ENCODE measurements around the gene MBD4. TPM values are rescaled to one million over a fixed set of nuclear protein-coding genes. Genes with fewer than 3 reads are reported as not detected.

MBD4 gene
- total and polyA plus RNA-seq, 5 donors from 2014 or later = 37.0 to 46.7 (median 43.6) TPM

- H3K4me1 ChIP-seq (ENCODE audit: control insufficient read depth, insufficient read depth, low read length, poor library complexity, severe bottlenecking) = peaks cover 12% of the 10 kb centered on the region
- H3K9me3 Mint-ChIP-seq = peaks cover 0 to 1% (median 0%) of the 10 kb centered on the region in 7 donors
- no peak overlapping the region for H3K4me3 ChIP-seq (ENCODE audit: low read depth, low read length)
- DNase-seq = no peak
- no peak for ATAC-seq (ENCODE audit: low read depth in 2 of 2)
- H3K27me3 ChIP-seq (ENCODE audit: control insufficient read depth, insufficient read depth, low read length) = no peaks in the 10 kb centered on the region
- H3K27ac ChIP-seq (ENCODE audit: insufficient read depth, low read length, poor library complexity, severe bottlenecking) = peak overlapping the region; percentile 66
- peaks cover 22% of the 10 kb centered on the region for H3K36me3 Mint-ChIP-seq
- peak overlapping the region in 2 of 3 donors; percentile 20 to 83 for H3K27ac Mint-ChIP-seq
- no peaks in the 10 kb centered on the region for H3K9me3 ChIP-seq (ENCODE audit: control insufficient read depth in 2 of 2, low read length in 2 of 2)
- H3K36me3 ChIP-seq (ENCODE audit: control insufficient read depth, insufficient read depth, low read length) = peaks cover 38% of the 10 kb centered on the region
- peak overlapping the region in 2 of 4 donors; percentile 64 to 83 for H3K4me3 Mint-ChIP-seq
- peaks cover 20 to 32% (median 25%) of the 10 kb centered on the region in 4 donors for H3K4me1 Mint-ChIP-seq
- peaks cover 8% of the 10 kb centered on the region for H3K27me3 Mint-ChIP-seq
Measured at GRCh38 chr3:129429602-129430001, 10.1 kb downstream of the MBD4 start.

GRCh38 chr3:129429080-129429451, 10.7 kb downstream of the MBD4 start:
- peaks cover 0 to 1% (median 0%) of the 10 kb centered on the region in 7 donors for H3K9me3 Mint-ChIP-seq
- Histone ChIP-seq H3K27ac (ENCODE audit: insufficient read depth, low read length, poor library complexity, severe bottlenecking) (peak overlapping the region; percentile 66), H3K36me3 (ENCODE audit: control insufficient read depth, insufficient read depth, low read length) (peaks cover 34% of the 10 kb centered on the region), H3K4me1 (ENCODE audit: control insufficient read depth, insufficient read depth, low read length, poor library complexity, severe bottlenecking) (peaks cover 12% of the 10 kb centered on the region), H3K4me3 (ENCODE audit: low read depth, low read length) (peak overlapping the region; percentile 20), H3K27me3 (ENCODE audit: control insufficient read depth, insufficient read depth, low read length) (no peaks in the 10 kb centered on the region), H3K9me3 (ENCODE audit: control insufficient read depth in 2 of 2, low read length in 2 of 2) (no peaks in the 10 kb centered on the region)
- H3K4me3 Mint-ChIP-seq = peak overlapping the region; percentile 83 to 89 (median 86)
- peaks cover 14 to 32% (median 21%) of the 10 kb centered on the region in 4 donors for H3K4me1 Mint-ChIP-seq
- H3K36me3 Mint-ChIP-seq = peaks cover 19% of the 10 kb centered on the region
- DNase-seq (no peak), ATAC-seq (ENCODE audit: low read depth in 2 of 2) (no peak)
- peaks cover 8% of the 10 kb centered on the region for H3K27me3 Mint-ChIP-seq
- peak overlapping the region; percentile 3 to 83 (median 77) for H3K27ac Mint-ChIP-seq

DNA sequence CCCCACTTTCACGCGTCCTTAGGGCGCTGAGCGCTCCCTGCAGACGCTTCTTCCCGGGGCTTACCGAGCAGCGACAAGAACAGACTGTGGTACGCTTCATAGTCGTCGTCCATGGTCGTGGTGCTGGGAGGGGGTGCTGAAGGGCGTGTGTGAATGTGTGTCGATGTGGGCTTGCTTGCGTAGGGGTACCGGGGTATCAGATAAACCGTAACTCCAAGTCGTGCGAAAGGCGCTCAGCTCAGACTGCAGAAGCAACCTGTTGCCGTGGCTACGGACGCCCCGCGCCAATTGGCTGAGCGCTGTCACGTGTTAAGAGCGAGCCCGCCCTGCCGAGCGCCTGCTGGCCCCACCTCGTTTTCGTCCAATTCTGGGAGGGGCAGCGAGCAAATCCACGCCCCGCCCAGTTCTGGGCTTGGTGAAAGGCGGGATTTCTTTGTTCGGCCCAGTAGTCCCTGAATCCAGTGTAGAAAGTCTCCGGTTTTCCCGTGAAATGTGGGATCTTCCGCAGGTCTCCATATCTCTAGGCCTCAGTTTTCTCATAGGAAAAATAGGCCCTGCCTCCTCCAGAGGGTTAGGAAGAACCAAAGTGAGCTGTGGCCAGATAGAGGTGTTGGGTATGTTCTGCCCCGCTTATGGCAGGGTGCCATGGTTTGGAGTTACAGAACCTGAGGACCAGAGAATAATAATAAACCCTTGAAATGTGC, 11.2 kb downstream of the MBD4 start, which contains the start of gene EFCAB12:
TSS of gene EFCAB12 (minus strand) at position 261 of the 704 bp plus-strand sequence. CDS start at position 113, 148 bp downstream.
- peak within 1 kb of the TSS; percentile 60 for H3K4me3 ChIP-seq (ENCODE audit: low read depth, low read length)
- DNase-seq (peak; percentile 83 to 92 (median 86)), ATAC-seq (ENCODE audit: low read depth in 2 of 2) (peak; percentile 94 to 96)
- H3K27ac Mint-ChIP-seq = peak within 1 kb of the TSS; percentile 65 to 83 (median 78)
- H3K27ac ChIP-seq (ENCODE audit: insufficient read depth, low read length, poor library complexity, severe bottlenecking) = peak within 1 kb of the TSS; percentile 66
- no peaks in the 10 kb centered on the region for H3K9me3 ChIP-seq (ENCODE audit: control insufficient read depth in 2 of 2, low read length in 2 of 2)
- no peaks in the 10 kb centered on the region for H3K27me3 ChIP-seq (ENCODE audit: control insufficient read depth, insufficient read depth, low read length)
- peaks cover 16% of the 10 kb centered on the region for H3K36me3 Mint-ChIP-seq
- peaks cover 14 to 27% (median 18%) of the 10 kb centered on the region in 4 donors for H3K4me1 Mint-ChIP-seq
- H3K4me3 Mint-ChIP-seq = peak within 1 kb of the TSS; percentile 83 to 89 (median 86)
- peaks cover 29% of the 10 kb centered on the region for H3K36me3 ChIP-seq (ENCODE audit: control insufficient read depth, insufficient read depth, low read length)
- H3K4me1 ChIP-seq (ENCODE audit: control insufficient read depth, insufficient read depth, low read length, poor library complexity, severe bottlenecking) = peaks cover 12% of the 10 kb centered on the region
- H3K27me3 Mint-ChIP-seq = peaks cover 13% of the 10 kb centered on the region
- H3K9me3 Mint-ChIP-seq = peaks cover 0 to 1% (median 0%) of the 10 kb centered on the region in 7 donors

- Histone ChIP-seq H3K27me3 (ENCODE audit: control insufficient read depth, insufficient read depth, low read length) (no peaks in the 10 kb centered on the region), H3K27ac (ENCODE audit: insufficient read depth, low read length, poor library complexity, severe bottlenecking) (no peak overlapping the region), H3K9me3 (ENCODE audit: control insufficient read depth in 2 of 2, low read length in 2 of 2) (no peaks in the 10 kb centered on the region), H3K4me1 (ENCODE audit: control insufficient read depth, insufficient read depth, low read length, poor library complexity, severe bottlenecking) (peaks cover 12% of the 10 kb centered on the region), H3K4me3 (ENCODE audit: low read depth, low read length) (peak overlapping the region; percentile 60), H3K36me3 (ENCODE audit: control insufficient read depth, insufficient read depth, low read length) (peaks cover 23% of the 10 kb centered on the region)
- peaks cover 0 to 1% (median 0%) of the 10 kb centered on the region in 7 donors for H3K9me3 Mint-ChIP-seq
- no peak for DNase-seq
- H3K27me3 Mint-ChIP-seq = peaks cover 16% of the 10 kb centered on the region
- peaks cover 14 to 27% (median 18%) of the 10 kb centered on the region in 4 donors for H3K4me1 Mint-ChIP-seq
- peak overlapping the region; percentile 83 to 89 (median 86) for H3K4me3 Mint-ChIP-seq
- ATAC-seq (ENCODE audit: low read depth in 2 of 2) = no peak
- H3K27ac Mint-ChIP-seq = peak overlapping the region; percentile 65 to 83 (median 78)
- H3K36me3 Mint-ChIP-seq = peaks cover 16% of the 10 kb centered on the region
Measured at GRCh38 chr3:129428007-129428375, 11.8 kb downstream of the MBD4 start.

GRCh38 chr3:129425619-129426018, 14.1 kb downstream of the MBD4 start:
- no peaks in the 10 kb centered on the region for H3K9me3 ChIP-seq (ENCODE audit: control insufficient read depth in 2 of 2, low read length in 2 of 2)
- Mint-ChIP-seq H3K9me3 (peaks cover 0 to 1% (median 0%) of the 10 kb centered on the region in 7 donors), H3K27ac (peak overlapping the region in 1 of 3 donors; percentile 33), H3K36me3 (peaks cover 9% of the 10 kb centered on the region), H3K27me3 (peaks cover 21% of the 10 kb centered on the region), H3K4me3 (no peak overlapping the region), H3K4me1 (peaks cover 14 to 27% (median 18%) of the 10 kb centered on the region in 4 donors)
- DNase-seq (no peak), ATAC-seq (ENCODE audit: low read depth in 2 of 2) (no peak)
- H3K27me3 ChIP-seq (ENCODE audit: control insufficient read depth, insufficient read depth, low read length) = no peaks in the 10 kb centered on the region
- H3K4me3 ChIP-seq (ENCODE audit: low read depth, low read length) = no peak overlapping the region
- no peak overlapping the region for H3K27ac ChIP-seq (ENCODE audit: insufficient read depth, low read length, poor library complexity, severe bottlenecking)
- H3K4me1 ChIP-seq (ENCODE audit: control insufficient read depth, insufficient read depth, low read length, poor library complexity, severe bottlenecking) = peaks cover 12% of the 10 kb centered on the region
- peaks cover 1% of the 10 kb centered on the region for H3K36me3 ChIP-seq (ENCODE audit: control insufficient read depth, insufficient read depth, low read length)

DNA sequence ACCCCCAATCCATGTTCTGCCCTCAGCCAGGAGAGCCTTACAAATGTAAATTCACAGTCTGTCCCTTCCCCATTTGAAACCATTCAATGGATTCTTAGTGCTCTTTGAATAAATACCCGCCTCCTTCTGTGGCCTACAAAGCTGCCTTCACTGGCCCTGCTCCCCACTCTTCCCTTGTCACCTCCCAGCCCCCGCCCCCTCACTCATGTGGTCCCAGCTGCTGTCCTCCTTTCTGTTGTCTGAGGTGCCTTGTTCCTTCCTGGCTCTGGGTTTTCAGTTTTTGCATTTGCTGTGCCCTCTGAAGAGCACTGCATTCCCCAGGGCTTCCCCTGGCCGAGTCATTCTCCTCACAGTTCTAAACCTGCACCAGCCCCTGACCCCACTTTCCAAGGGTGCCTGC, 14.5 kb downstream of the MBD4 start:
- Mint-ChIP-seq H3K27me3 (peaks cover 21% of the 10 kb centered on the region), H3K36me3 (peaks cover 9% of the 10 kb centered on the region), H3K9me3 (peaks cover 0 to 1% (median 0%) of the 10 kb centered on the region in 7 donors), H3K4me3 (peak overlapping the region in 1 of 4 donors; percentile 28), H3K27ac (peak overlapping the region in 1 of 3 donors; percentile 33), H3K4me1 (peaks cover 14 to 27% (median 17%) of the 10 kb centered on the region in 4 donors)
- no peaks in the 10 kb centered on the region for H3K9me3 ChIP-seq (ENCODE audit: control insufficient read depth in 2 of 2, low read length in 2 of 2)
- H3K27me3 ChIP-seq (ENCODE audit: control insufficient read depth, insufficient read depth, low read length) = no peaks in the 10 kb centered on the region
- H3K4me1 ChIP-seq (ENCODE audit: control insufficient read depth, insufficient read depth, low read length, poor library complexity, severe bottlenecking) = peaks cover 12% of the 10 kb centered on the region
- ATAC-seq (ENCODE audit: low read depth in 2 of 2) (no peak), DNase-seq (no peak)
- H3K27ac ChIP-seq (ENCODE audit: insufficient read depth, low read length, poor library complexity, severe bottlenecking) = no peak overlapping the region
- no peak overlapping the region for H3K4me3 ChIP-seq (ENCODE audit: low read depth, low read length)
- no peaks in the 10 kb centered on the region for H3K36me3 ChIP-seq (ENCODE audit: control insufficient read depth, insufficient read depth, low read length)

GRCh38 chr3:129424185-129424841, 15.4 kb downstream of the MBD4 start:
- Histone ChIP-seq H3K4me3 (ENCODE audit: low read depth, low read length) (no peak overlapping the region), H3K4me1 (ENCODE audit: control insufficient read depth, insufficient read depth, low read length, poor library complexity, severe bottlenecking) (peaks cover 12% of the 10 kb centered on the region), H3K27me3 (ENCODE audit: control insufficient read depth, insufficient read depth, low read length) (no peaks in the 10 kb centered on the region), H3K27ac (ENCODE audit: insufficient read depth, low read length, poor library complexity, severe bottlenecking) (no peak overlapping the region), H3K36me3 (ENCODE audit: control insufficient read depth, insufficient read depth, low read length) (no peaks in the 10 kb centered on the region), H3K9me3 (ENCODE audit: control insufficient read depth in 2 of 2, low read length in 2 of 2) (no peaks in the 10 kb centered on the region)
- peaks cover 21% of the 10 kb centered on the region for H3K27me3 Mint-ChIP-seq
- DNase-seq (peak in 1 of 3 donors; percentile 45), ATAC-seq (ENCODE audit: low read depth in 2 of 2) (no peak)
- H3K4me3 Mint-ChIP-seq = peak overlapping the region in 1 of 4 donors; percentile 65
- peaks cover 14 to 26% (median 15%) of the 10 kb centered on the region in 4 donors for H3K4me1 Mint-ChIP-seq
- peaks cover 0 to 1% (median 0%) of the 10 kb centered on the region in 7 donors for H3K9me3 Mint-ChIP-seq
- H3K36me3 Mint-ChIP-seq = peaks cover 5% of the 10 kb centered on the region
- H3K27ac Mint-ChIP-seq = peak overlapping the region in 1 of 3 donors; percentile 65

Measured in CD4-positive, CD25-positive, alpha-beta regulatory T cell (primary cell).